IMR-90 (cell line): ENCODE results near the gene SET. TPM values are rescaled to one million over a fixed set of nuclear protein-coding genes. Genes with fewer than 3 reads are reported as not detected.

Experiments used
- ATAC-seq: fragments of 200-7000 bp; cut with Tn5 transposase; 2 replicates; pipeline ENCODE4 v1.9.1; 2020; ENCODE audit warnings: low read depth, mild to moderate bottlenecking, moderate library complexity
- BruUV-seq: library from RNA; stranded (reverse); fragments of 400-500 nt; replicated peaks from 2 replicates; lab custom pipeline; 2021; lab: Mats Ljungman, UMichigan
- CTCF ChIA-PET: fragments of 300-600 bp; formaldehyde crosslinking; extraction: SDS; loops from one replicate; lab custom pipeline; 2021; ENCODE audit warnings: antibody characterized with exemption; lab: Yijun Ruan, JAX
- POLR2A ChIA-PET: fragments of 300-600 bp; sonication (Branson Sonifier 250); formaldehyde crosslinking; loops from one replicate; lab custom pipeline; 2022; ENCODE audit warnings: antibody characterized with exemption; ENCODE audit not compliant: unreplicated experiment; lab: Charles Lee
- DNase-seq: peaks from one replicate; pipeline ENCODE4 v3.0.0; 2013
- H2AFZ ChIP-seq: replicated peaks from 2 replicates; pipeline ENCODE3; 2013; ENCODE audit warnings: low read length, mild to moderate bottlenecking; ENCODE audit not compliant: poor library complexity
- H2AK5ac ChIP-seq: 2 replicates; pipeline ENCODE4 v1.6.1; 2013; ENCODE audit warnings: low read depth, low read length, inconsistent platforms
- H2AK9ac ChIP-seq: replicated peaks from 2 replicates; pipeline ENCODE3; 2013; ENCODE audit warnings: mild to moderate bottlenecking, low read depth, low read length, moderate library complexity; ENCODE audit not compliant: poor library complexity
- H2BK120ac ChIP-seq: 2 replicates; pipeline ENCODE4 v1.6.1; 2013; ENCODE audit warnings: low read depth, low read length, inconsistent platforms
- H2BK15ac ChIP-seq: 3 replicates; pipeline ENCODE4 v1.6.1; 2013; ENCODE audit warnings: low read depth, low read length, inconsistent platforms
- H2BK20ac ChIP-seq: 2 replicates; pipeline ENCODE4 v1.6.1; 2013; ENCODE audit warnings: low read depth, mild to moderate bottlenecking, inconsistent platforms, low read length, moderate library complexity
- H2BK5ac ChIP-seq: 2 replicates; pipeline ENCODE4 v1.6.1; 2013; ENCODE audit warnings: mild to moderate bottlenecking, low read depth, low read length, inconsistent platforms; ENCODE audit not compliant: poor library complexity, severe bottlenecking
- H3K14ac ChIP-seq: replicated peaks from 2 replicates; pipeline ENCODE4 v1.6.1; 2013; ENCODE audit warnings: low read depth, low read length, inconsistent platforms
- H3K18ac ChIP-seq: 2 replicates; pipeline ENCODE4 v1.6.1; 2013; ENCODE audit warnings: low read depth, low read length, control low read depth
- H3K23ac ChIP-seq: 2 replicates; pipeline ENCODE4 v1.6.1; 2013; ENCODE audit warnings: low read depth, low read length, inconsistent platforms
- H3K27ac ChIP-seq: 2 replicates; pipeline ENCODE4 v1.5.1; 2013; ENCODE audit warnings: mild to moderate bottlenecking, control low read depth, low read length; ENCODE audit not compliant: insufficient read depth
- H3K27me3 ChIP-seq: 2 replicates; pipeline ENCODE4 v1.6.1; 2013; ENCODE audit warnings: low read length; ENCODE audit not compliant: control insufficient read depth, insufficient read depth
- H3K36me3 ChIP-seq: 2 replicates; pipeline ENCODE4 v1.6.1; 2013; ENCODE audit warnings: low read length, mixed read lengths; ENCODE audit not compliant: control insufficient read depth, insufficient read depth
- H3K4ac ChIP-seq: 2 replicates; pipeline ENCODE4 v1.6.1; 2013; ENCODE audit warnings: low read depth, low read length, inconsistent platforms
- H3K4me1 ChIP-seq: 2 replicates; pipeline ENCODE4 v1.6.1; 2013; ENCODE audit warnings: low read length, mixed read lengths; ENCODE audit not compliant: control insufficient read depth, insufficient read depth
- H3K4me2 ChIP-seq: 2 replicates; pipeline ENCODE4 v1.6.1; 2013; ENCODE audit warnings: low read depth, mild to moderate bottlenecking, control low read depth, low read length, moderate library complexity
- H3K4me3 ChIP-seq: 2 replicates; pipeline ENCODE4 v1.5.1; 2013; ENCODE audit warnings: low read depth, mild to moderate bottlenecking, control low read depth, low read length, moderate library complexity; ENCODE audit not compliant: insufficient read depth
- H3K56ac ChIP-seq: 2 replicates; pipeline ENCODE4 v1.6.1; 2013; ENCODE audit warnings: low read length, inconsistent platforms; ENCODE audit not compliant: insufficient read depth; ENCODE audit errors: extremely low read depth
- H3K79me1 ChIP-seq, 2 experiments: 2 replicates each; pipeline ENCODE4 v1.6.1; 2013; ENCODE audit warnings: low read length in 2 of 2, inconsistent platforms in 1 of 2, low read depth in 1 of 2
- H3K9ac ChIP-seq: 2 replicates; pipeline ENCODE4 v1.6.1; 2013; ENCODE audit warnings: low read depth, low read length, control low read depth
- H3K9me1 ChIP-seq: 2 replicates; pipeline ENCODE4 v1.6.1; 2013; ENCODE audit warnings: low read length, inconsistent platforms; ENCODE audit not compliant: insufficient read depth
- H3K9me3 ChIP-seq: 2 replicates; pipeline ENCODE4 v1.6.1; 2013; ENCODE audit warnings: low read length; ENCODE audit not compliant: control insufficient read depth, insufficient read depth
- H4K20me1 ChIP-seq: 2 replicates; pipeline ENCODE4 v1.6.1; 2013; ENCODE audit warnings: low read length, inconsistent platforms; ENCODE audit not compliant: insufficient read depth
- H4K5ac ChIP-seq: 2 replicates; pipeline ENCODE4 v1.6.1; 2013; ENCODE audit warnings: mild to moderate bottlenecking, low read depth, low read length, control low read depth
- H4K8ac ChIP-seq, 2 experiments: 2 replicates each; pipeline ENCODE4 v1.6.1; 2013; ENCODE audit warnings: low read depth in 2 of 2, low read length in 2 of 2, control low read depth in 1 of 2, inconsistent platforms in 1 of 2
- H4K91ac ChIP-seq: 2 replicates; pipeline ENCODE4 v1.6.1; 2013; ENCODE audit warnings: low read depth, low read length, inconsistent platforms; ENCODE audit not compliant: insufficient read depth
- BHLHE40 ChIP-seq: fragments of 150-350 bp; IDR thresholded peaks from 2 replicates; pipeline ENCODE4 v1.6.1; 2016; ENCODE audit warnings: mild to moderate bottlenecking, low read depth, low read length
- CEBPB ChIP-seq: IDR thresholded peaks from 2 replicates; pipeline ENCODE4 v1.6.1; 2012; ENCODE audit warnings: low read depth, low read length, improper control_type of control experiment
- CHD1 ChIP-seq: IDR thresholded peaks from 2 replicates; pipeline ENCODE4 v1.6.1; 2012; ENCODE audit warnings: low read depth, low read length, improper control_type of control experiment
- CTCF ChIP-seq: conservative IDR thresholded peaks from 2 replicates; pipeline ENCODE4 v1.5.1; 2012; ENCODE audit warnings: mild to moderate bottlenecking, low read depth, low read length, improper control_type of control experiment
- FOS ChIP-seq: fragments of 150-350 bp; IDR thresholded peaks from 2 replicates; pipeline ENCODE4 v1.6.1; 2016; ENCODE audit warnings: low read depth, low read length
- MAFK ChIP-seq: IDR thresholded peaks from 2 replicates; pipeline ENCODE4 v1.6.1; 2012; ENCODE audit warnings: low read depth, low read length, improper control_type of control experiment
- MAZ ChIP-seq: IDR thresholded peaks from 2 replicates; pipeline ENCODE4 v1.6.1; 2012; ENCODE audit warnings: low read depth, mild to moderate bottlenecking, low read length, improper control_type of control experiment, moderate library complexity, borderline replicate concordance
- MXI1 ChIP-seq: IDR thresholded peaks from 2 replicates; pipeline ENCODE4 v1.6.1; 2012; ENCODE audit warnings: low read depth, mild to moderate bottlenecking, low read length, moderate library complexity, borderline replicate concordance
- NFE2L2 ChIP-seq: fragments of 150-350 bp; IDR thresholded peaks from 2 replicates; pipeline ENCODE4 v1.6.1; 2016; ENCODE audit warnings: low read depth, mild to moderate bottlenecking, low read length
- POLR2A ChIP-seq: IDR thresholded peaks from 2 replicates; pipeline ENCODE4 v1.6.1; 2012; ENCODE audit warnings: mild to moderate bottlenecking, low read depth, low read length
- RAD21 ChIP-seq: IDR thresholded peaks from 2 replicates; pipeline ENCODE4 v1.6.1; 2012; ENCODE audit warnings: low read length, improper control_type of control experiment
- RCOR1 ChIP-seq: IDR thresholded peaks from 2 replicates; pipeline ENCODE4 v1.6.1; 2012; ENCODE audit warnings: mild to moderate bottlenecking, low read length, improper control_type of control experiment; ENCODE audit not compliant: insufficient replicate concordance
- RFX5 ChIP-seq: IDR thresholded peaks from 2 replicates; pipeline ENCODE4 v1.8.0; 2012; ENCODE audit warnings: low read depth, mild to moderate bottlenecking, low read length, moderate library complexity
- SMC3 ChIP-seq: fragments of 150-350 bp; IDR thresholded peaks from 2 replicates; pipeline ENCODE4 v1.6.1; 2016; ENCODE audit warnings: low read depth, mild to moderate bottlenecking, antibody characterized with exemption, low read length, moderate library complexity
- WGBS, 2 experiments: methylation state at CpG; one replicate each; pipeline versions ENCODE4 v1.1.5 to v1.1.7; 2013; ENCODE audit warnings: missing lambda C conversion rate in 2 of 2; ENCODE audit not compliant: insufficient read length in 1 of 2; ENCODE audit errors: extremely low coverage in 2 of 2; 5-methylcytosine and 5-hydroxymethylcytosine counted together
- dilution Hi-C: fragments of 300-500 bp; cut with HindIII; formaldehyde crosslinking; loops from one replicate; pipeline ENCODE4 v1.14.3; 2018; ENCODE audit warnings: low sequenced_read_pairs; ENCODE audit not compliant: unreplicated experiment
- in situ Hi-C: fragments of 300-500 bp; cut with MboI; formaldehyde crosslinking; loops from 3 replicates; pipeline ENCODE4 v1.14.3; 2019; ENCODE audit warnings: low sequenced_read_pairs, inconsistent platforms, mixed read lengths
- intact Hi-C: fragments of 100-400 bp; cut with micrococcal nuclease; formaldehyde crosslinking; loops from 2 replicates; pipeline ENCODE4 v1.10.0; 2022
- polyA plus RNA-seq, 3 experiments: library from polyadenylated mRNA; depleted of rRNA; stranded (reverse); fragments of >200 nt; gene quantifications; 2 replicates each; pipeline ENCODE4 v1.2.3, GENCODE V29; 2012; ENCODE audit warnings: low replicate concordance in 1 of 3
- total RNA-seq: library from RNA; depleted of rRNA; stranded (reverse); fragments of >200 nt; gene quantifications from 2 replicates; pipeline ENCODE4 v1.2.3, GENCODE V29; 2012
- TF ChIP-seq, protein P1 (sequence below): fragments of 150-350 bp; IDR thresholded peaks from 2 replicates; pipeline ENCODE4 v1.6.1; 2016; ENCODE audit warnings: low read depth, mild to moderate bottlenecking, low read length, moderate library complexity, borderline replicate concordance

The SET gene
- total and polyA plus RNA-seq, 2 of the 4 experiments (the other 2 are of a cell fraction), result 104 to 182 TPM

DNA sequence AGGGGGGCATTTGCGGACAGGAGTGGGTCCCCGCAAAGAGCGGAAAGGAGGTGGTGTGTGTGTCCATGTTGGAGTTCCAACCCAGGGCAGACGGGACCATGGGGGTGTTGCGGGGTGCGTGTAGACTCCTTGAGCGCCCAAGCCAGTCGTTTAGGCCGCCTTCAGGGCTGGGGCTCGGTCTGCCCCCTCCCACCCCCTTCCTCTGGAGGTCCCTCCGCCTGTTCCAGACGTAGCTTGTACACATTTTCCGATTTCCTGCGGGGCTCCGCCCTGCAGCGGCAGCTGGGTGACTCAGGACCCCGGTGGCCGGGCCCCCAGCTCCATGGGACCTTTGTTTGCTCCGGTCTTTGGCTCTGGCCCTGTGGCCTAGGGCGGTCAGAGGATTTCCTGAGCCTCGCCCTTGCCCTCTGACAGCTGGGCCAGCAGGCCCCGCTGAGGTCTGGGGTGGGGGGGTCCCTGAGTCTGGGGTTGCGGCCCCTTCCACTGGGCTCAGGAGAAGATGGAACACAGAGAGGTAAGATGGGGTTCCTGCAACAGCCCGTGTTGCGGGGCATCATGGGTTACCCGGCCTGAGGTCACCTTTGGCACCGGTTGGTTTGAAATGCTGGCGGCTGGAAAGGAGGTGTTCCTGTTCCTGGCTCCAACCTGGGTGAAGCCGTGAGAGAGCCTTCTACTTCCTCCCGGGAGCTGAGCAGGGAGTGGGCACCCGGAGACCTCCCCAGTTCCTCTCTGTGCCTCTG lies 14.8 kb downstream of the SET start:
- H3K27ac ChIP-seq, result no peak overlapping the region
- intact Hi-C loops, result no loop called here
- CTCF ChIA-PET, result no interaction called here
- no peak overlapping the region for H2BK15ac ChIP-seq
- ATAC-seq, result no peak
- H4K91ac ChIP-seq, result no peak overlapping the region
- no peak for DNase-seq
- H3K79me1 ChIP-seq, result peaks cover 0 to 17% of the 10 kb centered on the region in 2 experiments; a peak in 3 of 4 replicates
- H3K9me1 ChIP-seq, result peaks cover 9% of the 10 kb centered on the region
- H3K9ac ChIP-seq, result no peak overlapping the region
- no peak overlapping the region for H3K23ac ChIP-seq
- POLR2A ChIA-PET, result no interaction called here
- no peak overlapping the region for H3K56ac ChIP-seq
- H2AFZ ChIP-seq, result peak overlapping the region; percentile 98
- H2BK120ac ChIP-seq, result no peak overlapping the region
- no peak overlapping the region; the same call in 1 of the 2 replicates for H2AK5ac ChIP-seq
- no TSS peak for BruUV-seq
- H2BK5ac ChIP-seq, result no peak overlapping the region
- H3K18ac ChIP-seq, result no peak overlapping the region
- in situ Hi-C loops, result no loop called here
- no peaks in the 10 kb centered on the region for H4K20me1 ChIP-seq
- H3K4ac ChIP-seq, result peak overlapping the region; percentile 35; the same call in 1 of the 2 replicates
- H3K36me3 ChIP-seq, result no peaks in the 10 kb centered on the region
- WGBS, 2 experiments, result 86% methylated on average over 10 of the region's 31 CpGs; no CpG with 5 or more reads in 1 of the 2 experiments
- H3K9me3 ChIP-seq, result no peaks in the 10 kb centered on the region
- H2AK9ac ChIP-seq, result peak overlapping the region; percentile 31
- H3K4me1 ChIP-seq, result no peaks in the 10 kb centered on the region
- dilution Hi-C loops, result no loop called here
- H2BK20ac ChIP-seq, result no peak overlapping the region
- H3K27me3 ChIP-seq, result no peaks in the 10 kb centered on the region
- H3K14ac ChIP-seq, result no peak overlapping the region; the same call in 1 of the 2 replicates
- H3K4me3 ChIP-seq, result no peak overlapping the region
- peak overlapping the region; percentile 87 for H3K4me2 ChIP-seq
- no peak overlapping the region for H4K5ac ChIP-seq
- H4K8ac ChIP-seq, result peak overlapping the region; percentile 75 to 89; a peak in 2 of 4 replicates
- TF ChIP-seq RAD21 (no peak), CEBPB (no peak), FOS (no peak), POLR2A (no peak), RCOR1 (no peak), NFE2L2 (no peak), MAZ (no peak), MXI1 (no peak), CTCF (no peak), CHD1 (no peak), MAFK (no peak), BHLHE40 (no peak), RFX5 (no peak), SMC3 (no peak)
- TF ChIP-seq, protein P1, sequence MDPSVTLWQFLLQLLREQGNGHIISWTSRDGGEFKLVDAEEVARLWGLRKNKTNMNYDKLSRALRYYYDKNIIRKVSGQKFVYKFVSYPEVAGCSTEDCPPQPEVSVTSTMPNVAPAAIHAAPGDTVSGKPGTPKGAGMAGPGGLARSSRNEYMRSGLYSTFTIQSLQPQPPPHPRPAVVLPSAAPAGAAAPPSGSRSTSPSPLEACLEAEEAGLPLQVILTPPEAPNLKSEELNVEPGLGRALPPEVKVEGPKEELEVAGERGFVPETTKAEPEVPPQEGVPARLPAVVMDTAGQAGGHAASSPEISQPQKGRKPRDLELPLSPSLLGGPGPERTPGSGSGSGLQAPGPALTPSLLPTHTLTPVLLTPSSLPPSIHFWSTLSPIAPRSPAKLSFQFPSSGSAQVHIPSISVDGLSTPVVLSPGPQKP, result no peak
